Retinal pigment epithelial cell (primary cell): ENCODE results near the gene DNAJA2.

Experiments
- DNase-seq: peaks from one replicate; pipeline ENCODE4 v3.0.0-alpha.2; 2010; ENCODE audit warnings: low read depth
- H3K4me3 ChIP-seq: 2 replicates; pipeline ENCODE4 v1.5.1; 2011; ENCODE audit warnings: mild to moderate bottlenecking, low read length, control low read depth, moderate library complexity
- CTCF ChIP-seq: conservative IDR thresholded peaks from 2 replicates; pipeline ENCODE4 v1.5.1; 2011; ENCODE audit warnings: low read depth, low read length, control low read depth, inconsistent platforms

Gene DNAJA2

GRCh38 chr16:46920402-46921068 is 52.9 kb downstream of the DNAJA2 start:
- no peak for TF ChIP-seq CTCF
- no peak for DNase-seq
- H3K4me3 ChIP-seq, result no peak overlapping the region

- no peak for TF ChIP-seq CTCF
- DNase-seq, result no peak
These were observed 54.3 kb downstream of the DNAJA2 start for GRCh38 chr16:46918905-46919792.

GRCh38 chr16:46918400-46918799 is 55.1 kb downstream of the DNAJA2 start:
- H3K4me3 ChIP-seq, result no peak overlapping the region
- no peak for TF ChIP-seq CTCF
- DNase-seq, result no peak

More at GRCh38 chr16:46918905-46919792, 54.3 kb downstream of the DNAJA2 start:
- H3K4me3 ChIP-seq, result no peak overlapping the region

GRCh38 chr16:46916980-46917379 is 56.5 kb downstream of the DNAJA2 start:
- DNase-seq, result no peak
- no peak for TF ChIP-seq CTCF

GRCh38 chr16:46915483-46916025 is 57.9 kb downstream of the DNAJA2 start:
- H3K4me3 ChIP-seq, result no peak overlapping the region
- DNase-seq, result no peak
- TF ChIP-seq CTCF, result no peak

More at GRCh38 chr16:46916980-46917379, 56.5 kb downstream of the DNAJA2 start:
- no peak overlapping the region for H3K4me3 ChIP-seq

- no peak overlapping the region for H3K4me3 ChIP-seq
- no peak for DNase-seq
- TF ChIP-seq CTCF, result no peak
These were observed 58.8 kb downstream of the DNAJA2 start for GRCh38 chr16:46914556-46915201.
